Endothelial cell of umbilical vein (primary cell): Measurements from ENCODE around the gene LMBRD1. TPM values are rescaled to one million over a fixed set of nuclear protein-coding genes. Genes with fewer than 3 reads are reported as not detected.

Experiments
- BruUV-seq: library from RNA; stranded (reverse); fragments of 400-500 nt; replicated peaks from 2 replicates; lab custom pipeline; 2021; lab: Mats Ljungman, UMichigan
- CTCF ChIA-PET: fragments of 300-600, 350-600 bp; sonication (Branson Sonifier 250); formaldehyde crosslinking; loops from one replicate; lab custom pipeline; 2021; ENCODE audit warnings: antibody characterized with exemption, inconsistent platforms; lab: Charles Lee
- POLR2A ChIA-PET: fragments of 300-600, 350-600 bp; sonication (Branson Sonifier 250); formaldehyde crosslinking; loops from one replicate; lab custom pipeline; 2021; ENCODE audit warnings: antibody characterized with exemption, inconsistent platforms; lab: Charles Lee
- DNase-seq: peaks from one replicate; pipeline ENCODE4 v3.0.0-alpha.2; 2011; ENCODE audit warnings: low read depth, low spot score
- FAIRE-seq: peaks from 2 replicates; lab custom pipeline; 2011; peaks lifted over from hg19 to GRCh38; lab: Jason Lieb, UNC
- H2AFZ ChIP-seq: 2 replicates; pipeline ENCODE4 v1.6.0; 2012; ENCODE audit warnings: low read depth, low read length, control low read depth, inconsistent platforms
- H3K27ac ChIP-seq: 2 replicates; pipeline ENCODE4 v1.5.1; 2011; ENCODE audit warnings: low read depth, mild to moderate bottlenecking, control low read depth, low read length, moderate library complexity; ENCODE audit not compliant: insufficient read depth
- H3K27me3 ChIP-seq, 2 experiments: 2 replicates each; pipeline versions ENCODE4 v1.6.0 to v1.6.1; 2011; ENCODE audit warnings: low read length in 2 of 2, mixed read lengths in 1 of 2; ENCODE audit not compliant: control insufficient read depth in 2 of 2, insufficient read depth in 2 of 2
- H3K36me3 ChIP-seq, 2 experiments: 2 replicates in 1 of 2; 3 replicates in 1 of 2; pipeline ENCODE4 v1.5.1; 2011; ENCODE audit warnings: low read length in 2 of 2, mild to moderate bottlenecking in 1 of 2, moderate library complexity in 1 of 2; ENCODE audit not compliant: control insufficient read depth in 2 of 2, insufficient read depth in 2 of 2; ENCODE audit errors: extremely low read depth in 1 of 2
- H3K4me1 ChIP-seq: 3 replicates; pipeline ENCODE4 v1.5.1; 2011; ENCODE audit warnings: mild to moderate bottlenecking, low read length; ENCODE audit not compliant: control insufficient read depth, insufficient read depth; ENCODE audit errors: extremely low read depth
- H3K4me2 ChIP-seq: 2 replicates; pipeline ENCODE4 v1.6.1; 2011; ENCODE audit warnings: low read length, control low read depth, mixed read lengths; ENCODE audit not compliant: insufficient read depth
- H3K4me3 ChIP-seq, 3 experiments: fragments of 200-600 bp in 1 of 3; sonication (generic), shearing (Covaris generic) in 1 of 3; replicated peaks in 1 of 3; 2 replicates each; pipeline ENCODE4 v1.5.1; 2011 to 2016; ENCODE audit warnings: control low read depth in 3 of 3, low read length in 3 of 3, mild to moderate bottlenecking in 2 of 3, inconsistent platforms in 1 of 3, low read depth in 1 of 3, moderate library complexity in 1 of 3; ENCODE audit not compliant: insufficient read depth in 1 of 3
- H3K79me2 ChIP-seq: 2 replicates; pipeline ENCODE4 v1.6.0; 2012; ENCODE audit warnings: low read length, inconsistent platforms; ENCODE audit not compliant: control insufficient read depth, insufficient read depth
- H3K9ac ChIP-seq: replicated peaks from 2 replicates; pipeline ENCODE3; 2011; ENCODE audit warnings: low read length, control low read depth; ENCODE audit not compliant: insufficient read depth; ENCODE audit errors: extremely low read depth
- H3K9me1 ChIP-seq: replicated peaks from 3 replicates; pipeline ENCODE4 v1.6.0; 2011; ENCODE audit warnings: mild to moderate bottlenecking, low read length; ENCODE audit not compliant: control insufficient read depth, insufficient read depth; ENCODE audit errors: extremely low read depth
- H3K9me3 ChIP-seq: replicated peaks from 2 replicates; pipeline ENCODE4 v1.5.1; 2012; ENCODE audit warnings: low read length, inconsistent platforms; ENCODE audit not compliant: control insufficient read depth, insufficient read depth
- H4K20me1 ChIP-seq: replicated peaks from 2 replicates; pipeline ENCODE3; 2011; ENCODE audit warnings: mild to moderate bottlenecking, low read length; ENCODE audit not compliant: control insufficient read depth, insufficient read depth; ENCODE audit errors: extremely low read depth
- FOS ChIP-seq: IDR thresholded peaks from 2 replicates; pipeline ENCODE4 v1.6.1; 2011; ENCODE audit warnings: mild to moderate bottlenecking, low read length, moderate library complexity, borderline replicate concordance; ENCODE audit not compliant: insufficient read depth
- GATA2 ChIP-seq: IDR thresholded peaks from 2 replicates; pipeline ENCODE4 v1.7.0; 2011; ENCODE audit warnings: low read depth, mild to moderate bottlenecking, moderate library complexity, mixed read lengths, low read length; ENCODE audit not compliant: insufficient read length, insufficient read depth
- JUN ChIP-seq: IDR thresholded peaks from 2 replicates; pipeline ENCODE4 v1.6.1; 2011; ENCODE audit warnings: borderline replicate concordance, low read depth; ENCODE audit not compliant: insufficient read length, insufficient read depth
- MAX ChIP-seq: IDR thresholded peaks from 2 replicates; pipeline ENCODE4 v1.6.1; 2011; ENCODE audit not compliant: insufficient read depth, insufficient read length
- MYC ChIP-seq: IDR thresholded peaks from one replicate; pipeline ENCODE4 v1.6.1; 2011; ENCODE audit warnings: mild to moderate bottlenecking, low read depth, low read length
- POLR2A ChIP-seq: IDR thresholded peaks from 2 replicates; pipeline ENCODE4 v1.6.1; 2012; ENCODE audit warnings: low read depth, mild to moderate bottlenecking, control low read depth, low read length
- POLR2AphosphoS5 ChIP-seq: IDR thresholded peaks from 2 replicates; pipeline ENCODE4 v1.6.1; 2012; ENCODE audit warnings: low read depth, mild to moderate bottlenecking, control low read depth, low read length, moderate library complexity; ENCODE audit not compliant: insufficient read depth
- dilution Hi-C: fragments of 300-500 bp; cut with MboI; formaldehyde crosslinking; loops from one replicate; pipeline ENCODE4 v1.15.0; 2019; ENCODE audit warnings: low sequenced_read_pairs; ENCODE audit not compliant: extremely low pct_ligation_motif_present
- intact Hi-C: fragments of 100-400 bp; cut with micrococcal nuclease; formaldehyde crosslinking; loops from one replicate; pipeline ENCODE4 v1.10.0; 2022
- polyA plus RNA-seq, 4 experiments: library from polyadenylated mRNA; depleted of rRNA in 3 of 4; stranded (reverse) in 3 of 4; unstranded in 1 of 4; fragments of >200 nt; gene quantifications; 2 replicates each; pipeline versions ENCODE4 v1.2.1 to v1.2.3, GENCODE V29; 2011 to 2012; ENCODE audit warnings: missing spikeins in 1 of 4
- total RNA-seq: library from RNA; stranded (reverse); gene quantifications from 2 replicates; pipeline ENCODE4 v1.2.3, GENCODE V29; 2021

LMBRD1 gene
- total and polyA plus RNA-seq, 2 donors (not counting 3 experiments of a cell fraction or from before 2014, with no cell fraction given) = 9.8 to 14.6 TPM

DNA sequence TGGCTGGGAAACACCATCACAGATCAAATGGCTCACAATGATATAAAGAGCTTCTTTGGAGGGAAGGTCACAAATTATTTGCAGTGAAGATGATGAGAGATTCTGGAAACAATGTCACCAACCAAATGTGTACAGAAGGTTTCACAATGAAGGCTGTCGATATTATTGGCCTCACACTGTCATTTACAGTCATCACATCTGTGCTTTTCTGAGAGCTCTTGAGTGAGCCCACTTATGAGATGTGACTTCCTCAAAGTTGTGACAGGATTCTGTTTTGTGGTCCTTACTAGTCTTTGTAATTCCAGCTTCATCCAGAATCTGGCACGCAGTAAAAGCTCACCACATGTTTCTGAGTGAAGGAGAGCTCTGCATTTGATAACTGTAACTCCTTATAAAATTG lies 133.6 kb downstream of the LMBRD1 start:
- Histone ChIP-seq H3K9me3 (no peaks in the 10 kb centered on the region), H3K36me3 (no peaks in the 10 kb centered on the region), H3K9ac (no peak overlapping the region), H2AFZ (no peak overlapping the region), H3K79me2 (no peaks in the 10 kb centered on the region), H3K4me1 (no peaks in the 10 kb centered on the region), H4K20me1 (no peaks in the 10 kb centered on the region), H3K4me3 (no peak overlapping the region), H3K27me3 (no peaks in the 10 kb centered on the region), H3K27ac (no peak overlapping the region), H3K4me2 (no peak overlapping the region), H3K9me1 (no peaks in the 10 kb centered on the region)
- CTCF ChIA-PET = interaction anchor here (1.4 kb wide), 1 partner anchor 15 kb away, joined by 3 read pairs; no protein-coding TSS in a partner anchor
- DNase-seq (no peak), FAIRE-seq (no peak)
- dilution Hi-C loops = no loop called here
- POLR2A ChIA-PET = no interaction called here
- BruUV-seq = no TSS peak
- TF ChIP-seq POLR2A (no peak), MYC (no peak), GATA2 (no peak)
- intact Hi-C loops = no loop called here

DNA sequence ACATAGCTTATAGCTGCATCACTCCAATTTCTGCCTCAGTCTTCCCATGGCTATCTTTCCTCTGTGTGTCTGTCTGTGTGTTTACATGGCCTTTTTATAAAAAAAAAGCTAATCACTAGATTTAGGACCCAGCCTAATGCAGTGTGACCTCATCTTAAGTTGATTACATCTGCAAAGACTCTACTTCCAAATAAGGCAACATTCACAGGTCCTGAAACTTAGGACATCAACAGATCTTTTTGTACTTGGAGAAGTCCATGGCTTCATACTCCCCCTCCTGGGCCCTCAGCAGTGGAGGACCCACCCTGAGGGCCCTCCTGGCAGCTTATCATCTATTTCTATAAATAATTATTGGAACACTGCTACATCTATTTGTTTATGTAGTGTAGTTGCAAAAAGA lies 146.1 kb downstream of the LMBRD1 start:
- intact Hi-C loops = no loop called here
- H3K36me3 ChIP-seq = no peaks in the 10 kb centered on the region
- H3K79me2 ChIP-seq = no peaks in the 10 kb centered on the region
- dilution Hi-C loops = no loop called here
- FAIRE-seq (no peak), DNase-seq (no peak)
- no peaks in the 10 kb centered on the region for H3K9me1 ChIP-seq
- H3K4me2 ChIP-seq = no peak overlapping the region
- H3K4me3 ChIP-seq = no peak overlapping the region
- no peaks in the 10 kb centered on the region for H3K9me3 ChIP-seq
- ChIA-PET POLR2A (no interaction called here), CTCF (no interaction called here)
- no peaks in the 10 kb centered on the region for H4K20me1 ChIP-seq
- no peak overlapping the region for H2AFZ ChIP-seq
- no peak for TF ChIP-seq FOS
- no peak for TF ChIP-seq JUN
- no peak for TF ChIP-seq POLR2AphosphoS5
- TF ChIP-seq MAX = no peak
- no peak for TF ChIP-seq GATA2
- TF ChIP-seq MYC = no peak
- BruUV-seq = no TSS peak
- no peak overlapping the region for H3K27ac ChIP-seq
- no peaks in the 10 kb centered on the region for H3K27me3 ChIP-seq
- no peak overlapping the region for H3K9ac ChIP-seq
- no peaks in the 10 kb centered on the region for H3K4me1 ChIP-seq
